ENCODE results near the gene THY1.
A peak's percentile ranks its signal among the peaks of the same experiment; 100 is the strongest.
"Not testable (repeated sequence)": the region's sequence is repeated elsewhere in the genome, so short reads cannot be mapped to it uniquely, and the experiment has no call there.

The THY1 gene

DNA sequence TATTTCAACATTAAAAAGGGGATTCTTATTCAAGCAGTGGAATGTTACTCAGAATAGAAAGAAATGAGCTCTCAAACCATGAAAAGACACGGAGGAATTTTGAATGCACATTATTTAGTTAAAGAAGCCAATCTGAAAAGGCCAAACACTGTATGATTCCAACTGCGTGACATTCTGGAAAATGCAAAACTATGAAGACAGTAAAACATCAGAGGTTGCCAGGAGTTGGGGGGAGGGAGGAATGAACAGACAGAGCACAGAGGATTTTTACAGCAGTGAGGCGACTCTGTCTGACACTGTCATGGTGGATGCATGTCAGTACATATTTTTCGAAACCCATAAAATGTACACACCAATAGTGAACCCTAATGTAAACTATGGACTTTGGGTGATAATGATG lies 22.9 kb upstream of the THY1 start:
- no peak for DNase-seq (ENCODE audit: low read depth)

DNA sequence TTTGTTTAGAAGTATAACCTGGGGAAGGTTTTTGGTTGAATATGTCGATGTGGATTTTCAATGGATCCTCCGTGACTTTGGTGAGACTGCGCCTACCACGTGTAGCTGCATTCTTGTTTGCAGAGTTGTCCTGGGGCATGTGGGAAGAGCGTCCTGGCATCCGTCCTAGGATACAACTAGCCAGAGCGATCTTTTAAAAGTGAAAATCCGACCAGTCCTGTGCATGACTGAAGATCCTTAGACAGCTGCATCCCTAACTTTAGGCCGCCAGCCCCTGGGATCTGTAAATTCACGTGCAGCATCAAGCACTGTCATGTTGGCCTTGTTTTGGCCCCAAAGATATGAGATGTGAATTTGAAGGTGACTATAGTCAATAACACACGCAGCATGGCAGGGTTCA lies 22.4 kb upstream of the THY1 start:
- DNase-seq (ENCODE audit: low read depth) = no peak

DNA sequence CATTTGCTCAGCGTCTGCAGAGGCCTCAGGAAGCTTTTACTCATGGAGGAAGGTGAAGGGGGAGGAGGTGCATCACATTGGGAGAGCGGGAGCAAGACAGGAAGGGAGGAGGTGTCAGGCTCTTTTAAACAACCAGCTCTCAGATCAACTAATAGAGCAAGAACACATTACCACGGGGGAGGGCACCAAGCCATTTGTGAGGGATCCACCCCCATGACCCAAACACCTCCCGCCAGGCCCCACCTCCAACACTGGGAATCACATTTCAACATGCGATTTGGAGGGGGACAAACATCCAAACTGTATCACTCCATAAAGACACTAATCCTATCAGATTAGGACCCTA lies 18.9 kb upstream of the THY1 start:
- no peak for DNase-seq (ENCODE audit: low read depth)

DNA sequence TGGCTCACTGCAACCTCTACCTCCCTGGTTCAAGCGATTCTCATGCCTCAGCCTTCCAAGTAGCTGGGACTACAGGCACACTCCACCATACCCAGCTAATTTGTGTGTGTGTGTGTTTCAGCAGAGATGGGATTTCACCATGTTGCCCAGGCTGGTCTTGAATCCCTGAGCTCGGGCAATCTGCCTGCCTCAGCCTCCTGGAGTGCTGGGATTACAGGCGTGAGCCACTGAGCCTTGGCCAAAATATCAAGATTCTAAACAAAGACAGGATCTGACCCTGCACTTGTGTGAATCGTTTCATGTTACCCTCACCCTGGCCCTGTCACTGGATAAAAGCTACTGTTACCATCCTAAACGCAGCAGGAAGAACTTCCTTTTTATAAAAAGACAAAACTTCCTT lies 15.6 kb upstream of the THY1 start:
- DNase-seq (ENCODE audit: low read depth) = no peak

DNA sequence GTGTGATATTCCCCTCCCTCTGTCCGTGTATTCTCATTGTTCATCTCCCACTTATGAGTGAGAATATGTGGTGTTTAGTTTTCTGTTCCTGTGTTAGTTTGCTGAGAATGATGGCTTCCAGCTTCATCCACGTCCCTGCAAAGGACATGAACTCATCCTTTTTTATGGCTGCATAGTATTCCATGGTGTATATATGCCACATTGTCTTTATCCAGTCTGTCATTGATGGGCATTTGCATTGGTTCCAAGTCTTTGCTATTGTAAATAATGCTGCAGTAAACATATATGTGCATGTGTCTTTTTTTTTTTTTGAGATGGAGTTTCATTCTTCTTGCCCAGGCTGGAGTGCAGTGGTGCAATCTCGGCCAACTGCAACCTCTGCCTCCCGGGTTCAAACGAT lies 14.5 kb upstream of the THY1 start:
- DNase-seq (ENCODE audit: low read depth) = not testable (repeated sequence)

DNA sequence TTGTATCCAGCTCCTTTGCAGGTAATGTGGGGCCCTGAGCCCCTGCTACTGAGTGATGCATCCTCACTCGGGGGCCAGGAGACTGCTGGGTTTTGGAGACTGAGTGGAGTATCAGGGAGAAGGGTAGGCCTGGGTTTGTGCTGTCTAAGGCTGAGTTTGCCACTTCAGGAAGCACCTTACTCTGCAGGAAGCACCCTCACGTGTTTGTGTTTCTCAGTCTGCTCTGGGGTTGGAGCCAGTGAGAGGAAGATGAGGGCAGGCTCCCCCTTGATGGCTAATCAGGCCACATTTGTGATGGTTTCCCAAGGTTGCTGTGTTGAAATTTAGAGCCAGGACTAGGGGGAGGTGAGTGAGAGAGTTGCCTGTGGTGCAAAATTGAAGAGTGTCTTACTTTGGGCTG lies 13.7 kb upstream of the THY1 start:
- no peak for DNase-seq (ENCODE audit: low read depth)

DNA sequence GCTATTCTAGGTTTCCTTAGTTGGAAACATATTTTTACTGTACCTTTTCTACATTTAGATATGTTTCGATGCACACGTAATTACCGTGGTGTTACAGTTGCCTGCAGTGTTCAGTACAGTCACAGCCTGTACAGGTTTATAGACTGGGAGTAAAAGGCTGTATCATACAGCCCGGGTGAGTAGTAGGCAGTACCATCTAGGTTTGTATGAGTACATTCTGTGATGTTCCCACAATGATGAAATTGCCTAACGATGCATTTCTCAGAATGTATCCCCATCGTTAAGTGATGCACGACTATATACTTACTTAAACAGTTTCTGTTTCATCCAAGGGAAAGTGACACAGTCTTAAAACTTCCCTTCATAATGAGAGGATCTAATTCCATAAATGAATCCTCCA lies 13.1 kb upstream of the THY1 start:
- DNase-seq (ENCODE audit: low read depth) = no peak

DNA sequence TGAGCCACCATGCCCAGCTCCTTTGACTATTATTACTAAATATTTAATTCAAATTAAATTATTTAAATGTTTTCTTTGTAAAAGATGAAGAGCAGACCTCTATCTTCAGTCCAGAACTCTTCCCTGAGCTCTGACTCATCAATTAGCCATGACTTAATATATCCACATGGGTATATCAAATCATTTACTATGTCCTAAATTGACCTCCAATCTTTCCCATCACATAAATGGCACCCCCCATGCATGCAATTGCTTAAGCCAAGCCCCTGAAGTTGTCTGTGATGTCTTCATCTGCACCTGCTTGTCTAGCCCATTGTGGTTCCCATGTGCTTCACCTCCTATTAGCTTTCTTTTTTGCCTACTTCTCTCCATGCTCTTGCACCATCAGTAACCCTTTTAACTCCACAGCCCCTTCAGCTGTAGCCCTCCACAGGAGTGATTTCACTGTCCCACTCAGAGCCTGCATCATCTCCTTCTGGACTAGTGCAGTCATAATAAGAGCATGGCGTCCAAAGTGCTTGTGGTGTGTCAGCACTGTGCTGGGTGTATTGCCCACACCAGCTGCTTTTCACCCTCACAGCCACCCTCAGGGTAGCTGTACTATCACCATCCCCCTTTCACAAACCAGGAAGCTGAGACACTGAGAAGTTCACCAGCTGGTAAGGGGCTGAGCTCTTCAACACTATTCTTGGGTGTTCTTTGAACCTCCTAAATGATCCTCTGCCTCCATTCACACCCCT lies 11.8 kb upstream of the THY1 start:
- DNase-seq (ENCODE audit: low read depth) = no peak

DNA sequence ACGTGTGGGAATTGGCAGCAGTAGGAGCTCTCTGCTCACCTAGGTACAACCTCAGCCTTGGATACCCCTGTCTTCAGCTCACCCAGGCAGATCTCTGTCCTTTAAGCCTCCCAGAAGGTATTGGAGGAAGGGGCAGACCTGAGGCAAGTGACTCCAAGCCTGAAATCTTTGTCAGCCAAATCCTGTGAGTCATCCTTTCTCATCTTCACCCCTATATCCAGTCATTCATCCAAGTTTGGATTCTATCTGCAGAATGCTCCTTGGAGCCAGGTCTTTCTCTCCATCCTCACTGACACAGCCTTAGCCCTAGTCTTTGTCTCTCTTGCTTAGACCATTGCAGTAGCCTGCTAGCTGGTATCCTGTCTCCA lies 10.4 kb upstream of the THY1 start:
- DNase-seq (ENCODE audit: low read depth) = peak; percentile 67

DNA sequence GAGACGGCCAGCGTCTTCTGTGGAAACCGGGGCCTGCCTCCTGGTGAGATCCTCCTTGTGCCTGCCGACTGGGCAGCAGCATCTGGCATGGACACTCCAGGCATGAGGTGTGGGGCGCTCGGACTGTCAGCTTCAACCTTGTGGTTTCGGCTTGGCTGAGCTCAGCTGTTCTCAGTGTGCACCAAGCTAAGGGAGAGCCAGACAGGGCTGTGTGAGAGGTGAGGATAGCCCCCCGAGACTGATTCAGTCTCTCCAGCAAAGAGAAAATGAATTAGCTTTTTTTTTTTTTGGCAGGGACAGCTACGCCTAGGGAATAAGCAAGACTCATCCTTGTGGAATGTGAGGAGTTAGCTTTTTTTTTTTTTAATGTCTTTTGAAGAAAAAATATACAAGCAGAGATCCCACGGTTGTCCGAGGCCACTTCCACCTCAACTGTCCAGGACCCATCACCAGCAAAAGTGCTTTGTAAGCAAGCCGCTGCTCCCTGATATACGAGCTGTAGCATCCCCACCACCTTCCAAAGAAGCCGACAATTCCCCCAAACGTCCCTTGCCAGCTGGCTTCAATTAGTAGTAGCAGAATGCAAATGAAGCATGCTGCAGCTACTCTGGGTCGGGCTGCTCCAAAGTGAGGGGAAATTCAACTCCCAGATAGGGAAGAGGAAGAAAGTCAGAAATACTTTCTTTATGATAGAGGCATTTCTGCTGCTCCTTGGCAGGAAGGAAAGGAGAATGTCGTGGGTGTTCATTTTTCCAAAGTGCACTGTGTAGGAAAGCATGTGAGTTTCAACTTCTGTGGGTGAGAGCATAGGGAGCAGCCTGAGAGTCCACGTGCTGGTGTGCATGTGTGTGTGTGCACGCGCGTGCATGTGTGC lies 9.7 kb upstream of the THY1 start:
- peak; percentile 75 for DNase-seq (ENCODE audit: low read depth)

DNA sequence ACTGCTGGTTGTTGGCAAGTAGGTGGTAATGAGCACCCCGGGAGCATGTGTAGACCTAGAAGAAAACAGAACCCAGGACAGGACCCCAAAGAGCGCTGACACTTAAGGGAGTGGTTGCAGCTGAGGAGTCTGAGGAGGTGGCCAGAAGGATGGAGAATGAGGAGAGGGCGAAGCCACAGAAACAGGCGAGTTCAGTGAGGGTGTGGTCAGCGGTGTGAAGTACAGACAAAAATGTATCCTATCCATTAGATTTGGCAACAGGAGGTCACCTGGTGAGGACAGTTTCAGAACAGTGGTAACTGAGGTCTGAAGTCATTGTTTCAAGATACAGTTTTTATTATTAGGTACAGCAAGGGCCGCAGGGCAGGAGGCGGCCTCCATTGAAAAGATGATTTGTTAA lies 8.6 kb upstream of the THY1 start:
- DNase-seq (ENCODE audit: low read depth) = no peak

DNA sequence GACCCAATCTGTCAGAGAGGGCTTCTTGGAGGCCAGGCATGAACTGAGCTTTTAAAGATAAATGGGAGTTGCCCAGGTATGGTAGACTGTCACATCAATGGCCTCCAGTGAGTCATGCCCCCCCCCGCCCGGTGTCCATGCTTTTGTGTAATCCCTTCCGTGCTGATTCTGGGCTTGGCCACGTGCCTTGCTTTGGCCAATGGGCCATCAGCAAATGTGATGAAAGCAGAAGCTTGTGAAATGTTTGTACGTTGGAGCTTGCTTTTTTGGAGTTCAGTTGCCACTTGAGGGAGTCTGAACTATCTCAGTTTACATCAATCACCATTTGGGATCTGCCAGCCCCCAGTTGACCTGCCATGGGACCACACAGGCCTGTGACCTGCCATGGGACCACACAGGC lies 4.3 kb upstream of the THY1 start:
- no peak for DNase-seq (ENCODE audit: low read depth)

DNA sequence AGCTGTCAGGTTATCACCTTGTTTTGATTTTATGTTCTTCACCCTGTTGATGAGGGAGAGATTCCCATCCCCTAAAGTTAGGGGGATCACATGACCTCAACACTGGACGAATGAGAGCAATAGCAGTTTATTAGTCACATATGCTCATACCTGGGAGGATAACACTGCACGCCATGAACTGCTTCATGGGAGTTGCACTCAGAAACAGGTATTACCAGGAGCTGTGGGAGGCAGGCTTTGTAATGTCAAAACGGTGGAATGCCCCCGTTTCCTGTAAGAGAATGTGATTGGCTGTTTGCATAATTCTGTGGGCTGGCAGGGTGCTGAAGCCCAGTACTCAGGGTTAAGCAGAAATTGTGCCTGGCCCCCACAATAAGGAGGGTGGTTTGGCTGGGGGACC lies 3.2 kb upstream of the THY1 start:
- no peak for DNase-seq (ENCODE audit: low read depth)

DNA sequence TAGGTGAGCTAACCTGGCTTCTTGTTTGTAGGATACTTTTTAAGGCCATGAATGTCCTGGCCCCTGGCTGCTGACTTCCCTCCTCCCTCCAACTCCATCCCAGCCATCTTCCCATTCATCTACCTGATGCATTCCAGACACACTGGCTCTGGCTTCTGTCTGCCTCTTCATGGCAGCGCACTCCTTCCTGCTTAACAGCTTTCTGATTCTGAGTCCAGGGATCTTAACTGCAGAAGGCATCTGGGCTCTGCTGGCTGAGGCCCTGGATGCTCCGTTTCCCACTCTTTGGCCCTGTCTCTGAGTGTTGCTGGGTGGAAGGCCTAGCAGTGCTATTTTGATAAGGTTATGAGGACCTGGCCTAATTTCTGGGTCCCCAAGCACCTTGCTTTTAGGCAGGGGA lies 1.8 kb upstream of the THY1 start:
- DNase-seq (ENCODE audit: low read depth) = no peak

DNA sequence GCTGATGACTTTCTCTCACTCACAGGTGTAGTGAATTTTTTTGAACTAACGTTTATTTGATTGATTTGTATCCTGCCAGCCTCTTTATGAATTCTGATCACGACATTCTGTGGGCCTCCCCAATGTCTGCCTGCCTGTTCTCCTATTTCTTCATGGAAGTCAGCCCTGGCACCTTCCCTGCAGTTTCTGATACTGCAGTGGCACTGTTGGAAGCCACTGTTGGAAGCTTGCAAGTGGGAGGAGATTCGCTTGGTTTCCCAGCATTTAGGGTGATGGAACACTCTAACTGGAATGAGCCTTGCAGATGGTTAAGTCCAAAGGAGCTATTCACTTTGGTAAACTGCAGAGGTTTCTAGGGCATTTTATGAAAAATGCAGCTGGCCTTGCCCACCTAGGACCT lies 1.3 kb upstream of the THY1 start:
- no peak for DNase-seq (ENCODE audit: low read depth)

DNA sequence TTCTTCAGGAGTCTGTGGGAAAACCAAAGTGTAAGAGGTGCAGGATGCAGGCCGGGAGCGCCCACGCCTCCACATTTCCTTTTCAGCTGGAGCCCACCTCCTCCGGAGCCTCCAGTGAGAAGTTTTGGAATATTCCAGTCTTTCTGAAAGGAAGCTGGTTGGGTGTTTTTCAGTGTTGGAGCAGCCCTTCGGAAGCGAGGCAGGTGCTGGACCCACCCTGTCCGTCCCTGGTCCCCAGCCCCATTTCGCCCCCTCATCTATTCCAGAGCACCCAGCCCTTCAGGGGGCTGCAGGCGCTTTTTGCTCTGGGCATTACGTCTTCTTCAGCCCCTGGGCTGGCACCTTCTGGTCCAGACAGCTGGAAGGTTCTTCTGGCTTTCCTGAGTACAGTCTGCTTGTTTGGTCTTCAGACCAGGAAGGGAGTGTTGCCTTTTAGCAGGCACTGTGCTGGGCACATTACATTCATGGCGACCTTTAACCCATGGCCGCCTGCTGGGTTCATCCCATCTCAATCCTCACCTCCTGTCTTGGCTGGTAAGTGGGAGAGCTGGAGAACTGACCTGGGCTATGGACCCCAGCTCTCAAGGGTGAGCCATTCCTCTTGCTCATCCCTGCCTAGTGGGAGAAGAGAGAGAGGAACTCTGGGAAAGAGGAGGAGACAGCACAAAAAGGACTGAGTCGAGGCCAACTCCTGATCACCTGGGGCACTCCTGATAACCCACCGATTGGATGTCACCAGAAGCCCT lies 710 bp upstream of the THY1 start:
- DNase-seq (ENCODE audit: low read depth) = no peak

DNA sequence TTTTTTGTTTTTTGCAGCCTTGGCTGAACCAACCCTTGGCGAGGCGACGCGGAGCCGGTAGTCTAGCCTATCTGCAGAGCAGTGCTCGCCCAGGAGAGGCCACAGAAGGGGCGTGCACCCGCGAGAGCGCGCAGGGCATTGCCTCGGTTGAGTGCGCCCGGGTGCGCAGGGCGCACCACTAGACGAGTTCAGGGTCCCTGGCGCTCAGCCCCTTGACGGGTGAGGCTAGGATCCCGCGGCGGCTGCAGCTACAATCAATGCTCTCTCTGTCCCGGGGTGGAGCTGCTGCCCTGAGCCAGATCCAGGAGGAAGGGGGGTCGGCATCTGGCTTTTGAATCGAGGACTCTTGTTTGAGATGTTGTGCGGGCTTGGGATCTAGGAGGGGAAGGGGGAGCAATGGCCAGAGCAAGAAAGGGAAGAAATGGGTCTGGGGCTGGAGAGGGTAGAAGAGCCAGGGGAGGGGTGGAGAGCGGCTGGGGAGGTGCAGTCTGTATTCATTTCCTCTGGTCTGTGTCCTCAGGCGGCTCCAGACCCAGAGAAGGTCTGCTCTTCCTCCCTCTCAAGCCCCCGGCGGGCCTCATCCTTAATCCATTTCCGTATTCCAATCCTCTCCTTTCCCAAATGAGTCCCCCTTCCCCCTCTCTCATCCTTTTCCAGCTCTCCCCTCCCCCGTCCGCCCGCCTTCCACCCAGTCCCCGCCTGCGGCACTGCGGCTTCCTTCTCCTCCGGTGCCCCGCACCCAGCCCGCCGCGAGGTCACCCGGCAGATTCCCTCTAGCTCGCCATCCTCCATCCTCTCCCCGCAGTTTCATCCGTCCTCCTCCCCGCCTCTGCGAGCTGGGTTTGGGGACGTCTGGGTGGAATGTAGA lies 797 bp downstream of the THY1 start:
- no peak for DNase-seq (ENCODE audit: low read depth)

DNA sequence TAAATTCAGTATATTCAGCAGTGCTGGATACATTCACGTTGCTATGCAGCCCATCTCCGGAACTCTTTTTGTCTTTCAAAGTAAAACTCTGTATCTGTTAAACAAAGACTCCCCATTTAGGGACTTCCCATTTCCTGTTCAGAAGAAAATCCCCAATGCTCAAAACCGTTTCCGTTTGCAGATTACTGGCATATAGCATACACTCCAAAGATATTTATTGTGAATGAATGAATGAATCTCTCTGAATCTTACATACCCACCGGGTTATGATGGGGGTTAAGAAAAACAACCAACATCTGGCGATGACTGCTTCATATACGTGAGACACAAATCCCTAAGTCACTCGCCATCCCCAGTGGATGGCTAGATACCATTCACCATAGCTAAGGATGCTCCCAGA lies 1.6 kb downstream of the THY1 start:
- no peak for DNase-seq (ENCODE audit: low read depth)

DNA sequence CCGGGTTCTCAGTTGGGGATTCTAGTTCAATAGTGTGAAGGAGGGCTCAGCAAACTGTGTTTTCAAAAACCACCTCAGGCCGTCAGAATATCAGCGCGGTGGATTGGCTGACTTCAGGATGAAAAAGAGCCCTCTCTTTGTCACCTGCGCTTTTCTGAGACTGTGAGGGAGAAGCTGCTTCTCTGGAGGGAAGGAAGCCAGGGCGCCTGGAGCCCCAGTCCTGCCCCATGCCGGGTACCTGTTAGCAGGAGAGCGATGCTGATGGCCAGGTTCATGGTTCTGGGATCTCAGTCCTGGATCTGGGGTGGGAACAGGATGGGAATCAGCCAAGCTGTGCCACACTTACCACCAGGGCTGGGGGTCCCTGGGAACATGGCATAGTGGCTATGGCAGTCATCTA lies 2.3 kb downstream of the THY1 start:
- no peak for DNase-seq (ENCODE audit: low read depth)

DNA sequence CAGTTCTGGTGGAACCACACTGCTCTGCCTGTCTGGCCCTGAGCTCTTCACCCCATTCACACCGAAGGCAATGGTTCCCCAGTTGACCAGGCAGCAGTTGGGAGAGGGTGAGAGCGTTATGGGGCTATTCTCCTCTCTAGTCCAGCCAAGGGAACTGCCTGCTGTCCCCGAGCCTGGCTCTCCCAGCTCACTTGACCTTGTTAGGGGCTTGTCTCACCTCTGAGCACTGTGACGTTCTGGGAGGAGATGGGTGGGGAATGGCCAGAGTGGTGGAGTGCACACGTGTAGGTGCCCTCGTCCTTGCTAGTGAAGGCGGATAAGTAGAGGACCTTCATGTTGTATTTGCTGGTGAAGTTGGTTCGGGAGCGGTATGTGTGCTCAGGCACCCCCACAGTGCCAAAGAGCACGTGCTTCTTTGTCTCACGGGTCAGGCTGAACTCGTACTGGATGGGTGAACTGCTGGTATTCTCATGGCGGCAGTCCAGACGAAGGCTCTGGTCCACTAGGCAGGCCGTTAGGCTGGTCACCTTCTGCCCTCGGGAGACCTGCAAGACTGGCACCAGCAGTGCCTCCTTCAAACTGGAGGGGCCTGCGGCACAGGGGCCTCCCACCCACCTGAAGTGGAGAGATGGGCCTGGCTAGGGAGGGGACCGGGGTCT lies 3.0 kb downstream of the THY1 start:
- no peak for DNase-seq (ENCODE audit: low read depth)

DNA sequence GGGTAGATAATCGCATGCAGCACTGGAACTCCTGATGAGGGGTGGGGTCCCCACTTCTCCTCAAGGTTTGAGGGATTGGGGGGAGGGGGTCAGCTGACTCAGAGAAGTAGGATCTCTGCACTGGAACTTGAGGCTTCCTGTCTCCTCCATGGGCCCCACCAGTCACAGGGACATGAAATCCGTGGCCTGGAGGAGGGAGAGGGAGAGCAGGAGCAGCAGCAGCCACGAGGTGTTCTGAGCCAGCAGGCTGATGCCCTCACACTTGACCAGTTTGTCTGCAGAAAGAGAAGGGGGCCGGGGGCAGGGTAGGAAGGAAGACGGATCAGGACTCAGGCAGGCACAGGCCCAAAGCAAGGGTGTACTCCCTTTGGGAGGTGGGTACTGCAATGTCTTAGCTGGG lies 3.7 kb downstream of the THY1 start:
- no peak for DNase-seq (ENCODE audit: low read depth)

DNA sequence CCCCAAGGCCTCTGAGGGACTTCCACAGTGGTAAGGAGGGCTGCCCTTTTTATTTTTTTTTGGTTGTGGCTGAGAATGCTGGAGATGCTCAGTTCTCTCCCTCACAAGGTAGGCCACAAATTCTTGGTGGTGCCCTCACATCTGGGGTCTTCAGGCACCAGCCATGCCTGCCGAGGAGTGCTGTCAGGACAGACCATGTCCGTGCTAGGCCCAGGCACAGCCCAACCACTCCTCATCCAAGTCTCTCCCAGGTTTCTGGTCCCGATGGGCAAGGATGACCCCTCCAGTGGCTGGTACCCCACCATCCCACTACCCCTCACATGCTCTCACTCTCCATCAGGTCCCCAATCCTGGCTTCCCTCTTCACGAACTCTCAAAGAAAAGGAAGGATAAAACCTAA lies 4.2 kb downstream of the THY1 start:
- no peak for DNase-seq (ENCODE audit: low read depth)

Measured in HS-5 (cell line).